Measurements from ENCODE around the gene GZMM. TPM values are rescaled to one million over a fixed set of nuclear protein-coding genes. Genes with fewer than 3 reads are reported as not detected.

The GZMM gene
- total and polyA plus RNA-seq, 12 donors, result 0.35 to 2.4 (median 1.2) TPM; not detected in 4

DNA sequence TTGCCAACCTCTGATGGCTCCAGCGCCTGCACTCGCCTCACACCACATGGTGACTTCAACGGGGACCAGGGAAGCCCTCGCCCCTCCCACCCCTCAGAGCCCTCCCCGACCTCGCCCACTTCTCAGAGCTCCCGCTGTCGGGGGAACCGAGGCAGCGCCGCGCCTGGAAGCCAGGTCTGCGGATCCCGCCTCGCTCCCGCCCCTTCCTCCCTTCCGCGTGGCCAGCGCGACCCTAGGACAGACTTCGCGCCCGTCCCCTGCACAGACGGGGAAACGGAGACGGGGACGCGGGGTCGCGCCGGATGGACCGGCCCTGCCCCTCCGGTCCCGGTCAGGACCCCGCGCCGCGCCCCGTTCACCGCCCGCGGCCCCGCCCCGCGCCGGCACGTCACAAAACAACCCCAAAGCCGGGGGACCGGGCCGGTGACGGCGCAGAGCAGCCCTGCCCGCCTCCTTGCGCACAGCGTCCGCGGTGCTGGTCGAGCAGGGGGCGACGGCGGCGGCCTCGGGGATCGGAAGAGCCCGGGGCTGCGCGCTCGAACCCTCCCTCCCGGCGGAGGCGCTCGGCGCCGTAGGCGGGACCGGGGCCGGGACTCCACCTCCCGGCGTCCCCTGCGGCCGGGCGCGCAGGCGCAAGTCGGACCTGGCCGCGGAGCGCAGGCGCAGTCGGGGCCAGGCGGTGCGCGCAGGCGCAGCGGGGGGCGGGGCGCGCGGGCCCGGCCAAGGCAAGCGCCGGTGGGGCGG, 12.7 kb upstream of the GZMM start:
- WGBS, 4 donors, result 0% methylated on average over 6 to 102 of the region's 103 CpGs
- TF ChIP-seq POLR2A (IDR thresholded peaks at IDR 0.05), result no peak
- peak in 1 of 6 experiments; percentile 26 for TF ChIP-seq CTCF (IDR thresholded peaks at IDR 0.05)
- Histone ChIP-seq H3K27me3 (no peaks in the 10 kb centered on the region), H3K36me3 (replicated peaks in 1 of 2) (peaks cover 0 to 12% of the 10 kb centered on the region in 2 donors), H3K27ac (peak overlapping the region; percentile 79 to 97 (median 87)), H3K4me1 (replicated peaks in 1 of 2) (peaks cover 13 to 14% of the 10 kb centered on the region in 2 donors), H3K4me3 (peak overlapping the region; percentile 16 to 100 (median 83)), H3K9me3 (replicated peaks in 1 of 3) (no peaks in the 10 kb centered on the region)
- intact Hi-C loops (cut with DNase I), result loop anchor here in 1 of 2 donors (5.0 kb wide), 1 partner anchor 36 kb away; no protein-coding TSS in a partner anchor
- DNase-seq, result peak; percentile 78 to 91 (median 84)

DNA sequence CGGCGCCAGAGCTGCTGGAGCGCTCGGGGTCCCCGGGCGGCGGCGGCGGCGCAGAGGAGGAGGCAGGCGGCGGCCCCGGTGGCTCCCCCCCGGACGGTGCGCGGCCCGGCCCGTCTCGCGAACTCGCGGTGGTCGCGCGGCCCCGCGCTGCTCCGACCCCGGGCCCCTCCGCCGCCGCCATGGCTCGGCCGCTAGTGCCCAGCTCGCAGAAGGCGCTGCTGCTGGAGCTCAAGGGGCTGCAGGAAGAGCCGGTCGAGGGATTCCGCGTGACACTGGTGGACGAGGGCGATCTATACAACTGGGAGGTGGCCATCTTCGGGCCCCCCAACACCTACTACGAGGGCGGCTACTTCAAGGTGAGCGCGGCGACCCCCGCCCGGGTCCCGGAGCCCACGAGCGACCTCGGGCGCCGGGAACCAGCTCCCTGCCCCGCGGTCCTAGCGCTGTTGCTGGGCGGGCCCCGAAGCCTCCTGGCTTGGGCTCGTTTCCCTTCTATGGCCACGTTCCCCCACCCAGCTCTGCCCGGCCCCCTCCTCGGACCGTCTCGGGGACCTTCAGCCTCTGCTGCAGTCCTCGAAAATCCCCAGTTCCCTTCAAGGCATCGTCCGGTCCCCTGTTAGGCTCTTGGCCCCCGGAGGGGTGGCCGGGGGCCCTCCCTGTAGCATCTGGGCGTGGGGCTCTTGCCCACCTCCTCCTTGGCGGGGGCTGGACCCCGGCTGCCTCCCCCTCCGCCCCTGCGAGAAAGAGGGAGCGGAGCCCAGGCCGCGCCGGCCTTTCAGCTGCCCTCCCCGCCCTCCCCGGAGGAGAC, 11.9 kb upstream of the GZMM start, which contains the start of gene CDC34:
TSS of gene CDC34 (plus strand) at position 8 of the 808 bp plus-strand sequence. CDS start at position 180, 172 bp downstream.
- 0 to 1% (median 1%) methylated on average over 6 to 75 of the region's 84 CpGs for WGBS, 4 donors
- peak; percentile 75 to 94 for TF ChIP-seq POLR2A (IDR thresholded peaks at IDR 0.05)
- no peak for TF ChIP-seq CTCF (IDR thresholded peaks at IDR 0.05)
- Histone ChIP-seq H3K4me1 (replicated peaks in 1 of 2) (peaks cover 13 to 14% of the 10 kb centered on the region in 2 donors), H3K4me3 (peak within 1 kb of the TSS; percentile 34 to 100 (median 83)), H3K27ac (peak within 1 kb of the TSS; percentile 79 to 97 (median 89)), H3K27me3 (no peaks in the 10 kb centered on the region), H3K9me3 (replicated peaks in 1 of 3) (no peaks in the 10 kb centered on the region), H3K36me3 (replicated peaks in 1 of 2) (peaks cover 0 to 19% of the 10 kb centered on the region in 2 donors)
- intact Hi-C loops (cut with DNase I), result loop anchor here in 1 of 2 donors (5.0 kb wide), 1 partner anchor 35 kb away; no protein-coding TSS in a partner anchor
- peak in 1 of 7 donors; percentile 32 for DNase-seq

DNA sequence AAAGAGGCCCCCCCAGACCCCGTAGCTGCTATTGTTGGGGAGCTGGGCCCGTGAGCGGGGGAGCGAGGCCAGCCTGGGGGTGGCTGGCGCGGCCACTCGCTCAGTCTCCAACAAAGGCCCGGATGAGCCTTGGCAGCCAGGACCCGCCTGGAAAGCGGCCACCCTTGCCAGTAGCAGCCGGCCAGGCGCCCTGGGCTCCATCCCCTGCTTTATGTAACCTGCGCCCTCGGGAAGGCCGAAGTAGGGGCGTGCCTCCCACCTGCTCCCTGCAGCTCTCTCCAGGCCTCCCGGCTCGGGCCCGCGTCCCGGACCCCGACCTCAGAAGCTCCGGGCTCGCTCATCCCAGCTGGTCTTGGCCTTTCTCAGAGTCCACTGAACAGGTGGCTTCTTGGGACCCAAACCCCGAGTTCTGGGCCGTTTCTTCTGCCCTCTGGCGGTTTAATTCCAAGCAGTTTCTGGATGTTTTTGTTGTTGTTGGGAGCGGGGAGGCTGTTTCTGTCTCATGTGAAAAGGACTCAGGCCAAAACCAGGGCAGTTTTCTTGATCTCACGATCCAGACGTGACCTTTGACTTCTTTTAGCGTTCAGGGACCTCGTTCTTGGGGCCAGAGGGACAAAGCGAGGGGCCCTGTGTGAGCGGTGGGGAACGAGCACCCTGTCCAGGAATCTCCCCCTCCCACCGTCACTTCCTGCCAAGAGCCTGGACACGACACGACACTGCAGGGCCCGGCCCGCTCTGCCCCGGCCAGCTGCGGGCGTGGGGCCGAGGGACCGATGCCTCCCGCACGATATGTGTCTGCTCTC, 11.1 kb upstream of the GZMM start:
- peak; percentile 76 to 90 (median 88) for DNase-seq
- Histone ChIP-seq H3K27ac (peak overlapping the region; percentile 60 to 97 (median 87)), H3K4me3 (peak overlapping the region; percentile 34 to 100 (median 75)), H3K36me3 (replicated peaks in 1 of 2) (peaks cover 0 to 24% of the 10 kb centered on the region in 2 donors), H3K9me3 (replicated peaks in 1 of 3) (no peaks in the 10 kb centered on the region), H3K4me1 (replicated peaks in 1 of 2) (peaks cover 13 to 14% of the 10 kb centered on the region in 2 donors), H3K27me3 (no peaks in the 10 kb centered on the region)
- TF ChIP-seq CTCF (IDR thresholded peaks at IDR 0.05), result peak; percentile 15 to 60 (median 48)
- TF ChIP-seq POLR2A (IDR thresholded peaks at IDR 0.05), result peak in 1 of 2 donors; percentile 39
- intact Hi-C loops (cut with DNase I), result loop anchor here in 1 of 2 donors (5.0 kb wide), 1 partner anchor 35 kb away; no protein-coding TSS in a partner anchor
- WGBS, 4 donors, result 0 to 1% (median 1%) methylated on average over 23 to 47 of the region's 47 CpGs

Data from adrenal gland (tissue), 12 donors.